SK-N-MC (cell line): ENCODE measurements around the gene NUBP1.

Experiments used
- EZH2 ChIP-seq: fragments of 200-600 bp; sonication (generic); IDR thresholded peaks from one replicate; pipeline ENCODE4 v1.6.1; 2017; ENCODE audit warnings: antibody characterized with exemption
- FOXP2 ChIP-seq: optimal IDR thresholded peaks from 2 replicates; pipeline ENCODE3; 2011; ENCODE audit warnings: mild to moderate bottlenecking, moderate library complexity; ENCODE audit not compliant: insufficient read depth; ENCODE audit errors: extremely low read length, control extremely low read depth
- POLR2AphosphoS5 ChIP-seq: IDR thresholded peaks from 2 replicates; pipeline ENCODE4 v1.6.1; 2012; ENCODE audit warnings: mild to moderate bottlenecking, low read depth, low read length, borderline replicate concordance

DNA sequence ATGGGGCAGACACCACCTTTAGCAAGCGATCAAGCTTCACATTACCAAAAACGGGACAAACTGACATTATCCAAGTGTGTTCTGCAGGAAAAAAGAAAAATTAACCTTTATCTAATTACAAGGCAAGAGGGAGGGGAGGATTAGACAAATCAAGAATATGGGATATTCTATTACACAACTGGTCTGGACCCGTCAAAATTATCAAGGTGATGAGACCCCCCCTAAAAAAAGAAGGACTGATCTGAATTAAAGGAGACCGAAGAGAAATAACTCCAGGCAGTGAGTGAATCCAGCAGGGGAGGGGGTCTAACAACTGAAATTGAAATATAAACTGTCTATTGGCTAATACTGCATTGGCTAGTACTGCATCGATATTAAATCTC is 424 bp upstream of the NUBP1 start:
- TF ChIP-seq POLR2AphosphoS5: no peak
- no peak for TF ChIP-seq EZH2
- TF ChIP-seq FOXP2: no peak
